Endothelial cell of umbilical vein (primary cell): Measurements from ENCODE around the gene GTF3C1. TPM values are rescaled to one million over a fixed set of nuclear protein-coding genes. Genes with fewer than 3 reads are reported as not detected.

ENCODE experiments used
- BruUV-seq: library from RNA; stranded (reverse); fragments of 400-500 nt; replicated peaks from 2 replicates; lab custom pipeline; 2021; lab: Mats Ljungman, UMichigan
- CTCF ChIA-PET: fragments of 300-600, 350-600 bp; sonication (Branson Sonifier 250); formaldehyde crosslinking; loops from one replicate; lab custom pipeline; 2021; ENCODE audit warnings: antibody characterized with exemption, inconsistent platforms; lab: Charles Lee
- POLR2A ChIA-PET: fragments of 300-600, 350-600 bp; sonication (Branson Sonifier 250); formaldehyde crosslinking; loops from one replicate; lab custom pipeline; 2021; ENCODE audit warnings: antibody characterized with exemption, inconsistent platforms; lab: Charles Lee
- DNase-seq: peaks from one replicate; pipeline ENCODE4 v3.0.0-alpha.2; 2011; ENCODE audit warnings: low read depth, low spot score
- FAIRE-seq: peaks from 2 replicates; lab custom pipeline; 2011; peaks lifted over from hg19 to GRCh38; lab: Jason Lieb, UNC
- H2AFZ ChIP-seq: 2 replicates; pipeline ENCODE4 v1.6.0; 2012; ENCODE audit warnings: low read depth, low read length, control low read depth, inconsistent platforms
- H3K27ac ChIP-seq: 2 replicates; pipeline ENCODE4 v1.5.1; 2011; ENCODE audit warnings: low read depth, mild to moderate bottlenecking, control low read depth, low read length, moderate library complexity; ENCODE audit not compliant: insufficient read depth
- H3K27me3 ChIP-seq, 2 experiments: 2 replicates each; pipeline versions ENCODE4 v1.6.0 to v1.6.1; 2011; ENCODE audit warnings: low read length in 2 of 2, mixed read lengths in 1 of 2; ENCODE audit not compliant: control insufficient read depth in 2 of 2, insufficient read depth in 2 of 2
- H3K36me3 ChIP-seq, 2 experiments: 2 replicates in 1 of 2; 3 replicates in 1 of 2; pipeline ENCODE4 v1.5.1; 2011; ENCODE audit warnings: low read length in 2 of 2, mild to moderate bottlenecking in 1 of 2, moderate library complexity in 1 of 2; ENCODE audit not compliant: control insufficient read depth in 2 of 2, insufficient read depth in 2 of 2; ENCODE audit errors: extremely low read depth in 1 of 2
- H3K4me1 ChIP-seq: 3 replicates; pipeline ENCODE4 v1.5.1; 2011; ENCODE audit warnings: mild to moderate bottlenecking, low read length; ENCODE audit not compliant: control insufficient read depth, insufficient read depth; ENCODE audit errors: extremely low read depth
- H3K4me2 ChIP-seq: 2 replicates; pipeline ENCODE4 v1.6.1; 2011; ENCODE audit warnings: low read length, control low read depth, mixed read lengths; ENCODE audit not compliant: insufficient read depth
- H3K4me3 ChIP-seq, 3 experiments: fragments of 200-600 bp in 1 of 3; sonication (generic), shearing (Covaris generic) in 1 of 3; replicated peaks in 1 of 3; 2 replicates each; pipeline ENCODE4 v1.5.1; 2011 to 2016; ENCODE audit warnings: control low read depth in 3 of 3, low read length in 3 of 3, mild to moderate bottlenecking in 2 of 3, inconsistent platforms in 1 of 3, low read depth in 1 of 3, moderate library complexity in 1 of 3; ENCODE audit not compliant: insufficient read depth in 1 of 3
- H3K79me2 ChIP-seq: 2 replicates; pipeline ENCODE4 v1.6.0; 2012; ENCODE audit warnings: low read length, inconsistent platforms; ENCODE audit not compliant: control insufficient read depth, insufficient read depth
- H3K9ac ChIP-seq: replicated peaks from 2 replicates; pipeline ENCODE3; 2011; ENCODE audit warnings: low read length, control low read depth; ENCODE audit not compliant: insufficient read depth; ENCODE audit errors: extremely low read depth
- H3K9me1 ChIP-seq: replicated peaks from 3 replicates; pipeline ENCODE4 v1.6.0; 2011; ENCODE audit warnings: mild to moderate bottlenecking, low read length; ENCODE audit not compliant: control insufficient read depth, insufficient read depth; ENCODE audit errors: extremely low read depth
- H3K9me3 ChIP-seq: replicated peaks from 2 replicates; pipeline ENCODE4 v1.5.1; 2012; ENCODE audit warnings: low read length, inconsistent platforms; ENCODE audit not compliant: control insufficient read depth, insufficient read depth
- H4K20me1 ChIP-seq: replicated peaks from 2 replicates; pipeline ENCODE3; 2011; ENCODE audit warnings: mild to moderate bottlenecking, low read length; ENCODE audit not compliant: control insufficient read depth, insufficient read depth; ENCODE audit errors: extremely low read depth
- EZH2 ChIP-seq: IDR thresholded peaks from 2 replicates; pipeline ENCODE4 v1.6.1; 2012; ENCODE audit warnings: borderline replicate concordance, low read depth, mild to moderate bottlenecking, moderate library complexity, low read length, inconsistent platforms; ENCODE audit not compliant: severe bottlenecking
- FOS ChIP-seq: IDR thresholded peaks from 2 replicates; pipeline ENCODE4 v1.6.1; 2011; ENCODE audit warnings: mild to moderate bottlenecking, low read length, moderate library complexity, borderline replicate concordance; ENCODE audit not compliant: insufficient read depth
- GATA2 ChIP-seq: IDR thresholded peaks from 2 replicates; pipeline ENCODE4 v1.7.0; 2011; ENCODE audit warnings: low read depth, mild to moderate bottlenecking, moderate library complexity, mixed read lengths, low read length; ENCODE audit not compliant: insufficient read length, insufficient read depth
- JUN ChIP-seq: IDR thresholded peaks from 2 replicates; pipeline ENCODE4 v1.6.1; 2011; ENCODE audit warnings: borderline replicate concordance, low read depth; ENCODE audit not compliant: insufficient read length, insufficient read depth
- MYC ChIP-seq: IDR thresholded peaks from one replicate; pipeline ENCODE4 v1.6.1; 2011; ENCODE audit warnings: mild to moderate bottlenecking, low read depth, low read length
- POLR2A ChIP-seq: IDR thresholded peaks from 2 replicates; pipeline ENCODE4 v1.6.1; 2012; ENCODE audit warnings: low read depth, mild to moderate bottlenecking, control low read depth, low read length
- POLR2AphosphoS5 ChIP-seq: IDR thresholded peaks from 2 replicates; pipeline ENCODE4 v1.6.1; 2012; ENCODE audit warnings: low read depth, mild to moderate bottlenecking, control low read depth, low read length, moderate library complexity; ENCODE audit not compliant: insufficient read depth
- dilution Hi-C: fragments of 300-500 bp; cut with MboI; formaldehyde crosslinking; loops from one replicate; pipeline ENCODE4 v1.15.0; 2019; ENCODE audit warnings: low sequenced_read_pairs; ENCODE audit not compliant: extremely low pct_ligation_motif_present
- intact Hi-C: fragments of 100-400 bp; cut with micrococcal nuclease; formaldehyde crosslinking; loops from one replicate; pipeline ENCODE4 v1.10.0; 2022
- polyA plus RNA-seq, 4 experiments: library from polyadenylated mRNA; depleted of rRNA in 3 of 4; stranded (reverse) in 3 of 4; unstranded in 1 of 4; fragments of >200 nt; gene quantifications; 2 replicates each; pipeline versions ENCODE4 v1.2.1 to v1.2.3, GENCODE V29; 2011 to 2012; ENCODE audit warnings: missing spikeins in 1 of 4
- total RNA-seq: library from RNA; stranded (reverse); gene quantifications from 2 replicates; pipeline ENCODE4 v1.2.3, GENCODE V29; 2021
- TF ChIP-seq, protein P1 (sequence below): IDR thresholded peaks from 2 replicates; pipeline ENCODE4 v1.6.1; 2011; ENCODE audit not compliant: insufficient read depth, insufficient read length
- TF ChIP-seq, protein P2 (sequence below), 2 donors: IDR thresholded peaks; 1 replicate in 1 of 2; 2 replicates in 1 of 2; pipeline ENCODE4 v1.5.1; 2011; ENCODE audit warnings: low read length in 2 of 2, mild to moderate bottlenecking in 2 of 2, moderate library complexity in 2 of 2, control low read depth in 1 of 2, inconsistent platforms in 1 of 2, low read depth in 1 of 2; ENCODE audit not compliant: insufficient read depth in 1 of 2; ENCODE audit errors: extremely low read depth in 1 of 2

Gene GTF3C1
- total and polyA plus RNA-seq, 2 donors (not counting 3 experiments of a cell fraction or from before 2014, with no cell fraction given), result 58.1 to 86.1 TPM

DNA sequence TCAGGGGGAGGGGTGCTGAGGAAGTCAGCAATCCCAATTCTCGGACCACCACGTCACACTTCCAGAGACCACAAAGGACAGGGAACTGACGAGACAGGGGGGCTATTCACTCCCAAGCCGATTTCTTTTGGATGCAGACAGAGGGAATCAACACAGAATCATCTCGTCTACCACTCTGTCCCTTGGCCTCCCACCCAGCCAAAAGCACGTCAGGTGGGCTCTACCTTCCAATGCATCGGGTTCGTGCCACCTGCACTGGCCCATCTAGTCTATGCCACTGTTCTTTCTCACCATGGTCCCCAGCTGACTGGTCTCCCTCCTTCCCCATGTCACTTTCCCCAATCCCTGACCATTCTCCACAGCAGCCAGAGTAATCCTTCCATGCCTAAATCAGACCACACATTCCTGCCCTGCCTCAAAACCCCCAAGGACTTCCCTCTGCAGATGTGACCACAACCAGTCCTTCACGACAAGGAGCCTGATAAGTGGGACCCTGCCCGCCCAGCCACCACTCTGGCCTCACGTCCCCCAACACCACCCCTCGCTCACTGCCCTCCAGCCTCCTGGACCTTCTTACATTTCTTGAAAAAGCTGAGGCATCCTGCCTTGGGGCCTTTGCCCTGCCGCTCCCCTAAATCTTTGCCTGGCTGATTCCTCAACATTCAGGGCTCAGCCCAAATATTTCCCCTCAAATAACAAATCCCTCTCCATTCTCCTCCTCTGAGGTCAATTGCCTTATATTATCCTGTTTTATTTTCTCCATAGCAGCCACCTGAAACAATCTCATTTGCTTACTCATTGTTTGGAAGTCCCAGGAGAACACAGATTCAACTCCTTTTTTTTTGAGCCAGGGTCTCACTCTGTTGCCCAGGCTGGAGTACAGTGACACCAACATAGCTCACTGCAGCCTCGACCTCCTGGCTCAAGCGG, 77.4 kb downstream of the GTF3C1 start:
- no TSS peak for BruUV-seq
- Histone ChIP-seq H3K36me3 (peaks cover 29 to 33% of the 10 kb centered on the region in 2 experiments), H3K9me3 (no peaks in the 10 kb centered on the region), H3K4me1 (peaks cover 36% of the 10 kb centered on the region), H3K27me3 (no peaks in the 10 kb centered on the region), H2AFZ (no peak overlapping the region), H3K27ac (no peak overlapping the region), H3K4me2 (no peak overlapping the region), H3K79me2 (no peaks in the 10 kb centered on the region), H3K4me3 (no peak overlapping the region), H3K9ac (no peak overlapping the region), H4K20me1 (no peaks in the 10 kb centered on the region), H3K9me1 (no peaks in the 10 kb centered on the region)
- ChIA-PET CTCF (interaction anchor here (2.1 kb wide), 1 partner anchor 10 kb away, joined by 9 read pairs; no protein-coding TSS in a partner anchor), POLR2A (no interaction called here)
- DNase-seq, result no peak
- intact Hi-C loops, result no loop called here
- dilution Hi-C loops, result no loop called here
- TF ChIP-seq POLR2A (no peak), EZH2 (no peak), JUN (no peak), GATA2 (no peak)
- TF ChIP-seq, protein P1, sequence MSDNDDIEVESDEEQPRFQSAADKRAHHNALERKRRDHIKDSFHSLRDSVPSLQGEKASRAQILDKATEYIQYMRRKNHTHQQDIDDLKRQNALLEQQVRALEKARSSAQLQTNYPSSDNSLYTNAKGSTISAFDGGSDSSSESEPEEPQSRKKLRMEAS, result no peak
- no peak for FAIRE-seq

GRCh38 chr16:27471661-27472060, 78.1 kb downstream of the GTF3C1 start:
- no peaks in the 10 kb centered on the region for H3K9me1 ChIP-seq

More at GRCh38 chr16:27471661-27472060, 78.1 kb downstream of the GTF3C1 start:
- Histone ChIP-seq H3K27ac (peak overlapping the region; percentile 94), H3K4me1 (peaks cover 32% of the 10 kb centered on the region), H3K36me3 (peaks cover 31 to 38% of the 10 kb centered on the region in 2 experiments), H3K9ac (no peak overlapping the region), H3K4me2 (no peak overlapping the region), H4K20me1 (no peaks in the 10 kb centered on the region), H3K4me3 (no peak overlapping the region), H3K9me3 (no peaks in the 10 kb centered on the region), H3K79me2 (no peaks in the 10 kb centered on the region), H3K27me3 (no peaks in the 10 kb centered on the region), H2AFZ (no peak overlapping the region)
- FAIRE-seq (no peak), DNase-seq (no peak)
- ChIA-PET POLR2A (no interaction called here), CTCF (interaction anchor here (1.2 to 2.1 kb wide), 3 partner anchors 9 to 78 kb away, joined by 3 to 9 read pairs (median 5); partner anchors contain the start of genes GTF3C1 and KATNIP)
- dilution Hi-C loops, result no loop called here
- TF ChIP-seq POLR2AphosphoS5 (no peak), EZH2 (no peak), FOS (no peak), JUN (no peak), GATA2 (no peak), MYC (no peak), POLR2A (no peak)
- TF ChIP-seq, protein P1, result no peak
- TF ChIP-seq, protein P2, sequence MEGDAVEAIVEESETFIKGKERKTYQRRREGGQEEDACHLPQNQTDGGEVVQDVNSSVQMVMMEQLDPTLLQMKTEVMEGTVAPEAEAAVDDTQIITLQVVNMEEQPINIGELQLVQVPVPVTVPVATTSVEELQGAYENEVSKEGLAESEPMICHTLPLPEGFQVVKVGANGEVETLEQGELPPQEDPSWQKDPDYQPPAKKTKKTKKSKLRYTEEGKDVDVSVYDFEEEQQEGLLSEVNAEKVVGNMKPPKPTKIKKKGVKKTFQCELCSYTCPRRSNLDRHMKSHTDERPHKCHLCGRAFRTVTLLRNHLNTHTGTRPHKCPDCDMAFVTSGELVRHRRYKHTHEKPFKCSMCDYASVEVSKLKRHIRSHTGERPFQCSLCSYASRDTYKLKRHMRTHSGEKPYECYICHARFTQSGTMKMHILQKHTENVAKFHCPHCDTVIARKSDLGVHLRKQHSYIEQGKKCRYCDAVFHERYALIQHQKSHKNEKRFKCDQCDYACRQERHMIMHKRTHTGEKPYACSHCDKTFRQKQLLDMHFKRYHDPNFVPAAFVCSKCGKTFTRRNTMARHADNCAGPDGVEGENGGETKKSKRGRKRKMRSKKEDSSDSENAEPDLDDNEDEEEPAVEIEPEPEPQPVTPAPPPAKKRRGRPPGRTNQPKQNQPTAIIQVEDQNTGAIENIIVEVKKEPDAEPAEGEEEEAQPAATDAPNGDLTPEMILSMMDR (IDR thresholded peaks at IDR 0.05; ENCODE audit: extremely low read depth in 1 of 2, insufficient read depth in 1 of 2, low read depth in 1 of 2, low read length in 2 of 2), result no peak
- no TSS peak for BruUV-seq
- intact Hi-C loops, result no loop called here
